Measurements from ENCODE around the gene SLC6A9. TPM values are rescaled to one million over a fixed set of nuclear protein-coding genes. Genes with fewer than 3 reads are reported as not detected.

The SLC6A9 gene
- total and polyA plus RNA-seq, 2 donors, result 6.1 to 19.8 TPM

DNA sequence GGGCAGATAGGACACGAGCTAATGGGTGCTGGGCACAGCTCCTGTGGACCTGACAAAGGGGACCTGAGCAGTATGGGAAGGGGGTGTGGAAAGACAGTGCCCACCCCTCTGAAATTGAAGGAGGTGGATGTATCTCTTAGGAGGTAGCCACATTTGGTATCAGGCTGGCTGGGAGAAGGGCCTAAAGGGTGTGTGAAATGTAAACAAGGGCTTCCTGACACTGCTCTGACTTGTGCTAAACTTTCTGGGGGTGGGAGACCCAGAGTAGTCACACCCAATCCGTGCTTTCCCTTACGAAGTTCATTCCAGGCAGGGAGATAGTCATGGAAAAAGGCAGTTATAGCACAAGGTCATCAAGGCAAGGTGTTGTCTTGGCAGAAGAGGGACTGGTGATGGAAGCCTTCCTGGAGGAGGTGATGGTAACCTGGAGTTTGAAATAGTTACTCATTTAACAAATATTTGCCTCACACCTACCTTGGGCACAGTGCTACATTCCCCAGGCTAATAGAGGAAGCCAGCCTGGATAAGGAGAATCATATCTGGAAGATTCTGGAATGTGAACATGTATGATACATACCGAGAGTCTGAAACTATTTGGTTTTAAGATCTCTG is 45.2 kb downstream of the SLC6A9 start:
- 81% methylated on average over 4 of the region's 4 CpGs for WGBS
- no peak overlapping the region for H3K27ac ChIP-seq (ENCODE audit: low read depth)

DNA sequence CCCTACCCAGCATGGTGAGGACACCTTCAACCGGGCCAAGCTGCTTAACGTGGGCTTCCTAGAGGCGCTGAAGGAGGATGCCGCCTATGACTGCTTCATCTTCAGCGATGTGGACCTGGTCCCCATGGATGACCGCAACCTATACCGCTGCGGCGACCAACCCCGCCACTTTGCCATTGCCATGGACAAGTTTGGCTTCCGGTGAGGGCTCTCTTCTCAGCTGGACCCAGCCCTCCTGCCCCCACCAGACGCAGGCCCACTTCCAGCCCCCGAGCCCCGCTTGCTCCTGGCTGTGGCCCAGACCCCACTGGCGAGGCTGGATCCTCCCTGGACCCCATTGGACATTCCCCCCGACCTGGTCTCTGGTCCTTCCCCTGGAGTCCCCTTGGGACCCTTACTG is 46.4 kb downstream of the SLC6A9 start:
- 94% methylated on average over 16 of the region's 16 CpGs for WGBS
- H3K4me1 ChIP-seq (ENCODE audit: insufficient read depth), result no peaks in the 10 kb centered on the region
- H3K4me3 ChIP-seq (ENCODE audit: low read depth, low read length), result no peak overlapping the region
- H3K36me3 ChIP-seq (ENCODE audit: insufficient read depth), result no peaks in the 10 kb centered on the region
- no peak overlapping the region for H3K27ac ChIP-seq (ENCODE audit: low read depth)
- DNase-seq (ENCODE audit: extremely low spot score), result no peak

More for the DNA sequence above, 45.2 kb downstream of the SLC6A9 start:
- no peak for DNase-seq (ENCODE audit: extremely low spot score)
- no peaks in the 10 kb centered on the region for H3K36me3 ChIP-seq (ENCODE audit: insufficient read depth)
- H3K4me3 ChIP-seq (ENCODE audit: low read depth, low read length), result no peak overlapping the region
- no peaks in the 10 kb centered on the region for H3K4me1 ChIP-seq (ENCODE audit: insufficient read depth)

DNA sequence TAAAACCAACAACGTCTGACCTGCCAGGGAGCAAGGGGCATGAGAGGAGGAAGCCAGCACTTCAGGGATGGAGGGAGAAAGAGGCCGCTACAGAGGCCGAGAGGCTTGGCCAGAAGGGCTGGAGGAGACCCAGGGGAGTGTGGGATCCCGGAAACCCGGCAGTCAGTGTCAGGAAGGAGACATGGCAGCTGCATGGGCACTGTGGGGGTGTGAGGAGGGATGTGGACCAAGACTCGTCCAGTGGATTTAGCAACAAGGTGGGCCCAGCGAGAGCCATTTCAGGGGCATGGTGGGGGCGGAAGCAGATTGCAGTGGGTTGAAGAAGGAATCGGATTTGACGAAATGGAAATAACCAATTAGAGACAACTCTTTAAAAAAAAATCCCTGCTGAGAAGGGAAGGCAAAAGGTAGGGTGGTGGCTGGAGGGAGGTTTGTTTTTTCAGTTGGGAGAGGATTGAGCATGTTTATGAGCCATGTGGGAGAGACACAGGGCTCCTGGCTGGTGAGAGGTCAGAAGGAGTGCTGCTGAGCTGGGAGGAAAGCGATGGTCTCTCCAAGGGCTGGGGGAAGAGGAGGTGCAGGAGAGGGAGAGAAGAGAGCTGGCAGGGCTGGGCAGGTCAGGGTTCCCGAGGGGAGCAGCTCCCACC is 47.9 kb downstream of the SLC6A9 start:
- Histone ChIP-seq H3K36me3 (ENCODE audit: insufficient read depth) (no peaks in the 10 kb centered on the region), H3K4me1 (ENCODE audit: insufficient read depth) (no peaks in the 10 kb centered on the region), H3K4me3 (ENCODE audit: low read depth, low read length) (no peak overlapping the region), H3K27ac (ENCODE audit: low read depth) (no peak overlapping the region)
- no peak for DNase-seq (ENCODE audit: extremely low spot score)
- 81% methylated on average over 12 of the region's 12 CpGs for WGBS

DNA sequence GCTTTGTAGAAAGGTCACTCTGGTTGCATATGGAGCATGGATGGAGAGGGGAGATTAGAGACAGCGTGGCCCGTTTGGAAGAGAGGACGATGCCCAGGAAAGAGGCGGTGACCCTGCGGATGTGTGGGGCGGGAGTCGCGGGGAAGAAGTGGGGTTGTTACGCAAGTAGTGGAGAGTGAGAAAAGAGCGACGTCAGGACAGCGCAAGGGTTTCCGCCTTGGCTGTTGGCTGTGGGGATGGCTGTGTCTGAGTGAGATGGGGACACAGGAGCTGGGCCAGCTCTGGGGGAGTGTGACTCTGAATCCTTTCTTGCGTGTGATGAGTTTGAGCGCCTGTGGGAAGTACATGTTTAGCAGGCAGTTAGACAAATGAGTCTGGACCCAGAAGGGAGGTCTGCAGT is 48.5 kb downstream of the SLC6A9 start:
- 87% methylated on average over 15 of the region's 15 CpGs for whole genome bisulfite sequencing
- Histone ChIP-seq H3K36me3 (ENCODE audit: insufficient read depth) (no peaks in the 10 kb centered on the region), H3K4me1 (ENCODE audit: insufficient read depth) (no peaks in the 10 kb centered on the region), H3K4me3 (ENCODE audit: low read depth, low read length) (no peak overlapping the region), H3K27ac (ENCODE audit: low read depth) (no peak overlapping the region)
- DNase-seq (ENCODE audit: extremely low spot score), result no peak

DNA sequence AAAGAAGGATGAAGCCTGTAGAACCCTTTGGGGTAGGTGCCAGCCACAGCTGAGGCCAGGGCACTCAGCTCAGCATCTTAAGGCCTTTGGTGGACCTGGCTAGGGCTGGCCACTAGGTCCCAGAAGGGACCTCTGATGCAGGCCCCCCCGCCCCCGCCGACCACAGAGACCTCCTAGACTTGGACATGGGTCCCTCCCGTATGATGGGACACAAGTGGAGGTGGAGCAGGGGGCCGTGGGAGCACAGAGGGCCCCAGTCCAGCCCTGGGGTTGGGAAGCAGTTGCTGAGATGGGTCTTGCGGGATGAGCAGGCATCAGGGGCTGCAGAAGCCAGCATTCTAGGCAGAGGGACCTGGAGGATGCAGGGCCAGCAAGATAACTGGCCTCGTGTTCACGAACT is 49.0 kb downstream of the SLC6A9 start:
- no peak for DNase-seq (ENCODE audit: extremely low spot score)
- H3K27ac ChIP-seq (ENCODE audit: low read depth), result no peak overlapping the region
- 90% methylated on average over 8 of the region's 8 CpGs for WGBS
- H3K4me1 ChIP-seq (ENCODE audit: insufficient read depth), result no peaks in the 10 kb centered on the region
- H3K4me3 ChIP-seq (ENCODE audit: low read depth, low read length), result no peak overlapping the region
- no peaks in the 10 kb centered on the region for H3K36me3 ChIP-seq (ENCODE audit: insufficient read depth)

DNA sequence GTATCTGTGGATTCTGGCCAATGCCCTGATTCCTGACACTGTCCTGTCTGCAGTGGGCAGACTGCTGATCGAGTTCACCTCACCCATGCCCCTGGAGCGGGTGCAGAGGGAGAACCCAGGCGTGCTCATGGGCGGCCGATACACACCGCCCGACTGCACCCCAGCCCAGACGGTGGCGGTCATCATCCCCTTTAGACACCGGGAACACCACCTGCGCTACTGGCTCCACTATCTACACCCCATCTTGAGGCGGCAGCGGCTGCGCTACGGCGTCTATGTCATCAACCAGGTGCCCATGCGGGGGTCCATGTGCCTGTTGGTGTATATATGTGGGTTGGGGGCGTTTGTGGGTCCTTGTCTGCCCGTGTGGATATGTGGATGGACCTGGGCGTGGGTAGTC is 49.6 kb downstream of the SLC6A9 start:
- DNase-seq (ENCODE audit: extremely low spot score), result no peak
- H3K27ac ChIP-seq (ENCODE audit: low read depth), result no peak overlapping the region
- WGBS, result 94% methylated on average over 20 of the region's 20 CpGs
- H3K4me1 ChIP-seq (ENCODE audit: insufficient read depth), result no peaks in the 10 kb centered on the region
- H3K36me3 ChIP-seq (ENCODE audit: insufficient read depth), result no peaks in the 10 kb centered on the region
- no peak overlapping the region for H3K4me3 ChIP-seq (ENCODE audit: low read depth, low read length)

DNA sequence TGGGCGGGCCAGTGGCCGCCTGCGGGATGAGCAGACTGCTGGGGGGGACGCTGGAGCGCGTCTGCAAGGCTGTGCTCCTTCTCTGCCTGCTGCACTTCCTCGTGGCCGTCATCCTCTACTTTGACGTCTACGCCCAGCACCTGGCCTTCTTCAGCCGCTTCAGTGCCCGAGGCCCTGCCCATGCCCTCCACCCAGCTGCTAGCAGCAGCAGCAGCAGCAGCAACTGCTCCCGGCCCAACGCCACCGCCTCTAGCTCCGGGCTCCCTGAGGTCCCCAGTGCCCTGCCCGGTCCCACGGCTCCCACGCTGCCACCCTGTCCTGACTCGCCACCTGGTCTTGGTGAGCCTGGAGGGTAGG is 50.1 kb downstream of the SLC6A9 start:
- 88% methylated on average over 20 of the region's 20 CpGs for WGBS
- DNase-seq (ENCODE audit: extremely low spot score), result no peak
- Histone ChIP-seq H3K27ac (ENCODE audit: low read depth) (no peak overlapping the region), H3K4me3 (ENCODE audit: low read depth, low read length) (no peak overlapping the region), H3K4me1 (ENCODE audit: insufficient read depth) (no peaks in the 10 kb centered on the region), H3K36me3 (ENCODE audit: insufficient read depth) (no peaks in the 10 kb centered on the region)

DNA sequence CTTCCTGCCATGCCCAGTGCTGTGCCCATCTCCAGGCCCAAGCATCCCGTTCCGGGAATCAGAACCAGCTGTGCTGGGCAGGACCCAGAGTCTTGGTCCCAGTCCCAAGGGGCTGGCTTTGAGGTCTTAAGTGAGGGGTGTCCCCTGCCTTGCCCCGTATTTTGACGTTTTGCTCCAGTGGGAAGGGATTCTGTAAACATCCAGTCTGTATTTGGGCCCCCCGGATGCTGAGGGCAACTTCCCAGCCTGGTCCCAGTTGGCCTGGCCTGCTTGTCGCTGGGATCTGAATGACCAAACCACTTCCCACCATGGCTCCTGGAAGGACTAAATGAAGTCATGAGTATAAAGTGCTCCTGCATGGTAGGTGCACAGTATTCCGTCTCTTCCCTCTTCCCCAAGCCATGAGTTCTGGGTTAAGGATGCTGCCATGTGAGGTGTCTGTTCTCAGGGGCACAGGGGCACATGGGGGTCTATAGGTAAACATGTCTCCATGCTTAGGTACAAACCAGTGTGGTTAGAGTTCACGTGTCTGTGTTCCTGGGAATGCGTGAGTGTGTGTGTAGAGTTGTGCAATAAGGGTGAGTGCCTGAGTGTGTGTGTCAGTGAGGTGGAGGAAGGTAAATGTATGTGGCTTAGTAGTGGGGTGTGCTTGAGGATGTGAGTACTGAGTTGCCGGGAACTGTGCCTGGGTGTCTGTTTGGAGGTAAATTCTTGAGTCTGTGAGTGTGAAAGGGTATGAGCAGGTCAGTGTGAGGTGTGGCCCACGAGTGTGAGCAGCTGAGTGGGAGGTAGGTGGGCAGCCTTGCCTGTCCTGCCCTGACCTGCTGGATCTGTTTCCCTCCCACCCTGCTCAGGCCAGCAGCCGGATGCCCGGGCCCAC is 50.8 kb downstream of the SLC6A9 start:
- WGBS, result 53% methylated on average over 13 of the region's 13 CpGs
- no peak for DNase-seq (ENCODE audit: extremely low spot score)
- Histone ChIP-seq H3K36me3 (ENCODE audit: insufficient read depth) (no peaks in the 10 kb centered on the region), H3K27ac (ENCODE audit: low read depth) (no peak overlapping the region), H3K4me1 (ENCODE audit: insufficient read depth) (no peaks in the 10 kb centered on the region), H3K4me3 (ENCODE audit: low read depth, low read length) (no peak overlapping the region)

DNA sequence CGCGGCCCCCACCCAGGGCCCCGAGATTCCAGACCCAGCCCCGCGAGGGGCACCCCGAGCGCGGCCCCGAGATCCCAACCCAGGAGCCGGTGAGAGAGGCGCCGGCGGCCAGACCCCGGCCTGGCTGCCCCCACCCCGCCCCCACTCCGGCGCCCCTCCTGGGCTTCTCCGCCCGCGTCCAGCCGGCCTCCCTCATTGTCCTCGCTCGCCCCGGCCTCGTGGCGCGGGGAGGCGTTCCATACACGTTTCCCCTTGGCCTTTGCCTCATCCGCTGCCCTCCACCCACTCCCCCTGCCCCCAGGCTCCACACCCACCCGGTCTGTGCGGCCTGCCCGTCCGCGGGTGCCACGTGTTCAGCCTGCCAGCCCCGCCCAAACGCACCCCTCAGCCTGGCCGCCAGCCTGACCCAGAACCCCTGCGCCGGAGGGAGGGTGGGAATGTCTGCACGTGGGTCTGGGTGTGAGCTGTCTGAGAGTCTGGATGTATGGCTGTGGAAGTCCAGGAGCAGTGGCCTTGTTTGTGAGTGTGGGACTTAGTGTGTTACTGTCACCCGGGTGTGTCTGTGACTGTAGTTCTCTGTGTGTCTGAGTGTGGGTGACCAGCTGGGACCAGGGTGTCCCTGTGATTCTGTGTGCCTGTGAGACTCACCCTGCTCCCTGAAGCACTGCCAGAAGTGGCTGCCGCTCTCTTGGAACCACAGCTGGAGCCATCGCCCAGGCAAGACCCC is 51.6 kb downstream of the SLC6A9 start:
- H3K4me3 ChIP-seq (ENCODE audit: low read depth, low read length), result peak overlapping the region; percentile 73
- no peaks in the 10 kb centered on the region for H3K4me1 ChIP-seq (ENCODE audit: insufficient read depth)
- no peak overlapping the region for H3K27ac ChIP-seq (ENCODE audit: low read depth)
- 2% methylated on average over 45 of the region's 45 CpGs for WGBS
- no peak for DNase-seq (ENCODE audit: extremely low spot score)
- H3K36me3 ChIP-seq (ENCODE audit: insufficient read depth), result no peaks in the 10 kb centered on the region

DNA sequence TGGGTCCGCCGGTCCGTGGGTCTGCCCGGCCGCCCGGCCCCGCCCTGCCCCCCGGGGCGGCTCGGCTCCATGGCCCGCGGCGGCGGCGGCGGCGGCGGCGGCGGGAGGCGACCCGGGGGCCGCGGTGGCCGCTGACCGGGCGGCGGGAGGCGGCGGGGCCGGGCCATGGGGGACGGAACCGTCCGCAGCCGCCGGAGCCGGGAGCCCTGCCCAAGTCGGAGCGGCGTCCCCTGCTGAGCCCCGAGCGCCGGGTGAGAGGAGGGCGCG is 52.1 kb downstream of the SLC6A9 start:
- Histone ChIP-seq H3K36me3 (ENCODE audit: insufficient read depth) (no peaks in the 10 kb centered on the region), H3K27ac (ENCODE audit: low read depth) (no peak overlapping the region), H3K4me1 (ENCODE audit: insufficient read depth) (no peaks in the 10 kb centered on the region), H3K4me3 (ENCODE audit: low read depth, low read length) (peak overlapping the region; percentile 73)
- WGBS, result under 1% methylated on average over 43 of the region's 45 CpGs
- no peak for DNase-seq (ENCODE audit: extremely low spot score)

DNA sequence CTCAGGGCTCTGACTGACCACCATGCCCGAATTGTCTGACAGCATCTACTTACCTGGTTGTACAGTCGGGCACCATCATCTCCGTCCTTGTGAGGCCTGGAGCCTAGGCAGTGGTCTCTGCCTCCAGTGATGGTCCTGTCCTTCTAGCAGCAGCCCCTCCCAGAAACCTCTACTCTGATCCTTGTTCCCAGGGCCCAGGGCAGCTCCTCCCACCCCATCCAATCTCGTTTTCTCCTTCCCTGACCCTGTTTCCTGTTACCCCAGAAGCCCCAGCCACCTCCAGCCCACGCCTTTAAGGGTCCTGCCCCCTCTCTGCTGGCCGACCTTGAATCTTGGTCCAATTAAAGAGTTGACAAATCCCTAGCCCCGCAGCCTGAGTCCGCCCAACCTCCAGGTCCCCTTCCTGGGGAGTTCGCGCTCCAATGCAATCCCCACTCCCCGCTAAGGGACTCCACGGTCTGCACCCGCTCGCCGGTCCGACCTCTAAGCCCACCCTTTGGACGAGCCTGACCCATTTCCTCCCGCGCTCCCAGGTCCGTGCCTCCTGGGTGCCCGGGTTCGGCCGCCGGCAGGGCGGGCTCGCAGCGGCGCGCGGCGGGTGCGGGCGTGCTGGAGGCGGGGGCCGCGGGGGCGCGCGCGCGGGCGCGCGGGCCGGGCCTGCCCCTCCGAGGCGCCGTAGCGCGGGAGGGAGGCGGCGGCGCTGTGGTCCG is 52.6 kb downstream of the SLC6A9 start, which contains the start of gene B4GALT2:
Gene B4GALT2 (plus strand): TSS at position 660 of the 710 bp plus-strand sequence. CDS start 1,951 bp downstream, outside the sequence.
- Histone ChIP-seq H3K4me1 (ENCODE audit: insufficient read depth) (no peaks in the 10 kb centered on the region), H3K36me3 (ENCODE audit: insufficient read depth) (no peaks in the 10 kb centered on the region), H3K27ac (ENCODE audit: low read depth) (no peak within 1 kb of the TSS), H3K4me3 (ENCODE audit: low read depth, low read length) (peak within 1 kb of the TSS; percentile 73)
- DNase-seq (ENCODE audit: extremely low spot score), result no peak
- WGBS, result 6% methylated on average over 47 of the region's 54 CpGs

DNA sequence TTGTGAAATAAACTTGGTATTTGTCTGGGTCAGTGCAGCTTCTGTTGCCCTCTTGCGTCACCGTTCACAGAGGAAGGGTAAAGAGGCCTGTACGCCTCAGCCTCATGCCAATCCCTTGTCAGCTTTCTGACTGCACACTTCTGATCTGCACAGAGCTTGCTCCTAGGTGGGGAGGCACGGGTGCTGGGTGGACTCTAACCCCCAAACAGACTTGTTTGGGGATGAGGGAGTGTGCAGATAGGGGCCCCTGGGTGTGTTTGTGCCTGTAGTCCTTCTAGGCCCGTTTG is 53.1 kb downstream of the SLC6A9 start:
- Histone ChIP-seq H3K4me1 (ENCODE audit: insufficient read depth) (no peaks in the 10 kb centered on the region), H3K4me3 (ENCODE audit: low read depth, low read length) (no peak overlapping the region), H3K36me3 (ENCODE audit: insufficient read depth) (no peaks in the 10 kb centered on the region), H3K27ac (ENCODE audit: low read depth) (no peak overlapping the region)
- no peak for DNase-seq (ENCODE audit: extremely low spot score)
- WGBS, result 70% methylated on average over 5 of the region's 5 CpGs

Data from urinary bladder (tissue), 4 donors.